Activated T-cell treated with anti-CD3 and anti-CD28 coated beads, Interleukin-2, amount 50 U/mL, for 4 hours (primary cell): ENCODE data around the gene VSIG10L. TPM values are rescaled to one million over a fixed set of nuclear protein-coding genes. Genes with fewer than 3 reads are reported as not detected.

Source experiments
- ATAC-seq, 2 donors: fragments of 200-7000 bp; cut with Tn5 transposase; one replicate each; pipeline ENCODE4 v1.10.0; 2021
- DNase-seq: peaks from one replicate; pipeline ENCODE4 v3.0.0-alpha.2; 2020
- H3K27me3 Mint-ChIP-seq: one replicate; pipeline ENCODE4 v1.8.0; 2021; ENCODE audit warnings: low read depth, mixed read lengths
- H3K36me3 Mint-ChIP-seq: one replicate; pipeline ENCODE4 v1.8.0; 2022; ENCODE audit warnings: mixed read lengths; ENCODE audit not compliant: insufficient read depth
- H3K4me1 Mint-ChIP-seq: one replicate; pipeline ENCODE4 v1.8.0; 2021; ENCODE audit warnings: low read depth, mixed read lengths
- H3K4me3 Mint-ChIP-seq: one replicate; pipeline ENCODE4 v1.8.0; 2021; ENCODE audit warnings: mild to moderate bottlenecking, moderate library complexity, mixed read lengths
- H3K9me3 Mint-ChIP-seq: one replicate; pipeline ENCODE4 v1.8.0; 2021; ENCODE audit warnings: mixed read lengths
- total RNA-seq, 3 donors: library from RNA; stranded (reverse); gene quantifications; one replicate each; pipeline ENCODE4 v1.2.1, GENCODE V29; 2021

Gene VSIG10L
- 1 to 10 TPM; 1.6 to 2.3 (median 1.8) TPM for total RNA-seq

GRCh38 chr19:51341976-51342580 lies at the start of gene VSIG10L:
Gene VSIG10L, minus strand, starts transcription at chr19:51342139. Its CDS starts 15 bp downstream, at chr19:51342124.
- ATAC-seq (no peak), DNase-seq (no peak)
- Mint-ChIP-seq H3K27me3 (no peaks in the 10 kb centered on the region), H3K4me3 (peak within 1 kb of the TSS; percentile 69), H3K36me3 (peaks cover 12% of the 10 kb centered on the region), H3K4me1 (peaks cover 22% of the 10 kb centered on the region), H3K9me3 (no peaks in the 10 kb centered on the region)

- H3K4me3 Mint-ChIP-seq: no peak overlapping the region
Measured at GRCh38 chr19:51391073-51391611, 49.2 kb upstream of the VSIG10L start.

GRCh38 chr19:51389143-51389542 lies 47.2 kb upstream of the VSIG10L start:
- Mint-ChIP-seq H3K9me3 (no peaks in the 10 kb centered on the region), H3K4me1 (peaks cover 22% of the 10 kb centered on the region), H3K27me3 (no peaks in the 10 kb centered on the region), H3K4me3 (no peak overlapping the region), H3K36me3 (no peaks in the 10 kb centered on the region)
- DNase-seq (no peak), ATAC-seq (no peak)

More at GRCh38 chr19:51391073-51391611, 49.2 kb upstream of the VSIG10L start:
- Mint-ChIP-seq H3K36me3 (no peaks in the 10 kb centered on the region), H3K9me3 (no peaks in the 10 kb centered on the region), H3K27me3 (no peaks in the 10 kb centered on the region), H3K4me1 (peaks cover 36% of the 10 kb centered on the region)
- ATAC-seq (no peak), DNase-seq (no peak)

DNA sequence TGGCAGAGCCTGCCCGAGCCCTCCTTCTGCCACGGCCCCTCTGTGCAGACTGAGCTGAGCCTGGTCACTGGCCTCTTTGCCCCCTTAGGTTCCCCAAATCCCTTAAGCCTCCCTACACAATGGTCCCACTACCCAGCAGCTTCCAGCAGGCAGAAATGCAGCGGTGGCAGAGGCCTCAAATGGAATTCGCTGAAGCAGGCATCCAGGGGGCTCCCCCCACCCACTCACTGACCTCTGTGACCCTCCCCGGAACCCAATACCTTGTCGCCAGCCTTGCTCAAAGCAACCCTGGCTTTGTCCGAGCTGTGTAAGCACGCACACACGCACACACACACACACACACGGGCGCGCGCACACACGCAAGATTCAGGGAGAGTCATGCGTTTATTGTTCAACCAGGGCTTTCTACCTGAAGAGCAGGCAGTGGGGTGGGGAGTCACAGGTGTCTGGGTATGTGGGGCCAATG lies 46.0 kb upstream of the VSIG10L start, which contains the start of gene LIM2:
Gene LIM2 (minus strand): TSS at position 51 of the 466 bp plus-strand sequence. CDS start 531 bp downstream, outside the sequence.
- DNase-seq (no peak), ATAC-seq (no peak)
- peaks cover 16% of the 10 kb centered on the region for H3K4me1 Mint-ChIP-seq
- H3K9me3 Mint-ChIP-seq: no peaks in the 10 kb centered on the region
- H3K27me3 Mint-ChIP-seq: no peaks in the 10 kb centered on the region
- H3K36me3 Mint-ChIP-seq: no peaks in the 10 kb centered on the region
- peak within 1 kb of the TSS; percentile 62 for H3K4me3 Mint-ChIP-seq

- DNase-seq (no peak), ATAC-seq (no peak)
- Mint-ChIP-seq H3K27me3 (no peaks in the 10 kb centered on the region), H3K4me1 (peaks cover 12% of the 10 kb centered on the region), H3K4me3 (peak overlapping the region; percentile 59), H3K9me3 (no peaks in the 10 kb centered on the region), H3K36me3 (no peaks in the 10 kb centered on the region)
Measured at GRCh38 chr19:51386882-51387520, 45.1 kb upstream of the VSIG10L start.

DNA sequence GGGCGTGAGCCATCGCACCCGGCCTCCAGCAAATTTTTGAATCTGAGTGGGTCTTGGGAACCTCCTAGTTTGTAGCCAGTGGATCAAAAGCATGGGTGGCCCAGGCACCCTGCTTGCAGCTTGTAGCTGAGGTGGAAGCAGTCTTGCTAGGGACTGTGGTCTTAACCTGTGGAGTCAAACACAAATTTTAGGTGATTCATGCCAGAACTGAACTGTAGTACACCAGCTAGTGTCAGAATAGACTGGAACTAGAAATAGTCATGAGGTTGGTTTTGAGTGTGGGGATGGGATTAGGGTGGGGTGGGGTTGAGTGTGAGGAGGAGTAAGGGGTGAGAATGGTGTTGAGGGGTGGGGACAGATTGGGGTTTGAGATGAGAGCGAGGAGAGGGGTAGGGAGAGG lies 40.1 kb upstream of the VSIG10L start:
- H3K27me3 Mint-ChIP-seq: no peaks in the 10 kb centered on the region
- no peaks in the 10 kb centered on the region for H3K9me3 Mint-ChIP-seq
- no peak overlapping the region for H3K4me3 Mint-ChIP-seq
- DNase-seq (no peak), ATAC-seq (no peak)
- peaks cover 4% of the 10 kb centered on the region for H3K4me1 Mint-ChIP-seq
- no peaks in the 10 kb centered on the region for H3K36me3 Mint-ChIP-seq

- no peak for DNase-seq
- no peaks in the 10 kb centered on the region for H3K27me3 Mint-ChIP-seq
- peaks cover 18% of the 10 kb centered on the region for H3K4me1 Mint-ChIP-seq
- H3K36me3 Mint-ChIP-seq: no peaks in the 10 kb centered on the region
- no peak for ATAC-seq
- no peak overlapping the region for H3K4me3 Mint-ChIP-seq
- no peaks in the 10 kb centered on the region for H3K9me3 Mint-ChIP-seq
Measured at GRCh38 chr19:51380379-51380778, 38.4 kb upstream of the VSIG10L start.

GRCh38 chr19:51377422-51377821 lies 35.5 kb upstream of the VSIG10L start:
- ATAC-seq (no peak), DNase-seq (no peak)
- H3K36me3 Mint-ChIP-seq: no peaks in the 10 kb centered on the region
- H3K4me1 Mint-ChIP-seq: peaks cover 48% of the 10 kb centered on the region
- no peak overlapping the region for H3K4me3 Mint-ChIP-seq
- no peaks in the 10 kb centered on the region for H3K9me3 Mint-ChIP-seq
- no peaks in the 10 kb centered on the region for H3K27me3 Mint-ChIP-seq

- Mint-ChIP-seq H3K36me3 (no peaks in the 10 kb centered on the region), H3K4me1 (peaks cover 65% of the 10 kb centered on the region), H3K27me3 (no peaks in the 10 kb centered on the region), H3K9me3 (no peaks in the 10 kb centered on the region), H3K4me3 (peak overlapping the region; percentile 48)
- DNase-seq (no peak), ATAC-seq (no peak)
Measured at GRCh38 chr19:51375504-51376221, 33.7 kb upstream of the VSIG10L start.

DNA sequence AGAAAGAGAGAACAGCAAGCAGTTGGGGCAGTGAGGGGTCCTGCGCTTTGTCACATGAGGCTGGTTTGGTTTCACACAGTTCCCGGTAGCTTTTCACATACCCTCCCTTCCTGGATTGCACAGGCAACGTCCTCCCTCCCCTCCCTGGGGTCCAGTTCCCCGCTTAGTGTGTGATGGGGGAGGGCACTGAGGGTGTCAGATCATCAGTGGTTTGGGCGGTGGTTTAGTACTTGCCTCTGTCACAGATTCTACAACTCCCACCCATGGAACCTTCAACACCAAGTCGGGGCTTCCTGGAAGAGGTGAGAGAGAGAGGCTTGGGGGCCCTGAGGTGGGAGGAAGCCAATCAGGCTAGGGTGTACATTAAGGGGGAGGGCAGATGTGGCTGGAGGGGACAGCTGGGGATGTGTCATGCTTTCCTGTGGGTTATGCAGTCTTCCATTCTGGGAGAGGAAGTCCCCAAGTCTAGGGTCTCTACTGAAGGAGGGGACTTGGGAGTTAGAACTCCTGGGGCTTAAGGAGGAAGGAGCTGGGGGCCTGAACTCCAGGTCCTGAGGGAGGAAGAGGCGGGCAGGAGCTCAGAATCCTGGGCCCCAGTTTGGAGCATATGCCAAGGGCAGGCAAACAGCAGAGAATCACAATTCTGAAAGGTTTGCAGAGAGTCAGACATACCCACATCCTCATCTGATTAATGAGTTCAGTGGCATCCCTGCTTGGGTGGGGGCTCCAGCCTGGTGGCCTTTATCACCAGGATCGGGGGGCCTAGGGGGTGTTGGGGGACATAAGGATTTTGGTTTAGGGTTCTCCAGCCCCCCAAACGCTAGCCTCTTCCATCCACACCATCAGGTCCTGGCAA lies 30.9 kb upstream of the VSIG10L start, which contains the start of gene NKG7:
Gene NKG7 (minus strand): TSS at position 6 of the 856 bp plus-strand sequence. CDS start 119 bp downstream, outside the sequence.
- H3K36me3 Mint-ChIP-seq: no peaks in the 10 kb centered on the region
- ATAC-seq: peak; percentile 81 to 82
- peak within 1 kb of the TSS; percentile 98 for H3K4me3 Mint-ChIP-seq

DNA sequence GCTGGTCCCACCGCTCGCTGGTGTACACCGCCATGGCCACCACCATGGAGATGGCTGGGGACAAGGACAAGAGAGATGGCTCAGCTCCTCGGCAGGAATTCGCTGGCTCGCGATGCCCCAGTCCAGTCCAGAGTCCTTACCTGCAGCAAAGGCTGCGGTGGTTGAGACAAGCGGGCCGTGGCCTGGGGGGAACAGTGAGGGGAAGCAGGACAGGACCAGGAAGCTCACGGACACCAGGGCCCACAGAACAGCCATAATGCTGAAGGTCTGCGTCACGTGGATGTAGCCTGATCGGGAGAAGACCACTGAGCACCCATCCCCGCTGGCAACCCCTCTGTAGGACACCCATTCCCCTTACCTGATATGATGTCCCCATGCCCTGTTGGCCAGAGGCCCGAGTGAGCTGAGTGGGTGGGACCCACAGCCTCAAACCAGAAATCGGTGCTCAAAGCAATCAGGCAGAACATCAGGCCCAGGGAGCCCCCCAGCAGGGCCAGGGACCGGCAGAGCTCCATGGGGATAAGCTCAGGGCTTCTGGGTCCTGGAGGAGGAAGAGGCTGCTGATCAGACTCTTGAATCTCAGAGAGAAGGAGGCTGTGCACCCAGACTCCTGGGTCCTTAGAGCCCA lies 30.2 kb upstream of the VSIG10L start:
- peaks cover 79% of the 10 kb centered on the region for H3K4me1 Mint-ChIP-seq
- no peak for ATAC-seq

More for the DNA sequence above, 30.9 kb upstream of the VSIG10L start, which contains the start of gene NKG7:
- Mint-ChIP-seq H3K9me3 (no peaks in the 10 kb centered on the region), H3K27me3 (no peaks in the 10 kb centered on the region), H3K4me1 (peaks cover 75% of the 10 kb centered on the region)
- DNase-seq: peak; percentile 69

DNA sequence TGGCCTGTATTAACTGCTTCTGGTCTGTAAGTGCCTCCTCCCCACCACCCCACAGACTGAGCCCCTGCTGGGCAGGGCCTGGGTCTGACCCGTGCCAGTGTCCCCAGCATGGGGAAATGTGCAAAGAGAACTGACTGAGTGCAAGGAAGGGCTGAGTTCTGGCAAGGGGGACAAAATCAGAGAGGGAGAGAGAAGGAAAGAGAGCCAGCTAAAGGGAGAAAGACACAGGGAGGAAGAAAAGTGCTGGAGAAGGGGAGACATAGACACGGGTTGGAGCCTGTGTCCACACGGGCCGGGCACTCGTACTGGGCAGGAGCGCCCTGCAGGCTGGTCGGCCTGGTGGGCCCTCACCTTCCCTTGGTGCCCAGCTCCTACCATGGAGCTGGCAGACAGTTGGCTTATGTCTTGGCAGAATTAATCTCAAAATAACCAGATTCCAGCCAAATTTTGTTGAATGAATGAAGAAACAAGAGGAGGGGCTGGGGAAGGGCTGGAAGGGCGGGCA lies 29.3 kb upstream of the VSIG10L start:
- DNase-seq (no peak), ATAC-seq (no peak)
- Mint-ChIP-seq H3K4me1 (peaks cover 78% of the 10 kb centered on the region), H3K4me3 (peak overlapping the region; percentile 98), H3K27me3 (no peaks in the 10 kb centered on the region), H3K9me3 (no peaks in the 10 kb centered on the region), H3K36me3 (no peaks in the 10 kb centered on the region)

More for the DNA sequence above, 30.2 kb upstream of the VSIG10L start:
- H3K9me3 Mint-ChIP-seq: no peaks in the 10 kb centered on the region
- H3K4me3 Mint-ChIP-seq: peak overlapping the region; percentile 98
- DNase-seq: no peak
- H3K27me3 Mint-ChIP-seq: no peaks in the 10 kb centered on the region
- no peaks in the 10 kb centered on the region for H3K36me3 Mint-ChIP-seq

GRCh38 chr19:51370230-51370629 lies 28.3 kb upstream of the VSIG10L start:
- ATAC-seq (no peak), DNase-seq (no peak)
- Mint-ChIP-seq H3K9me3 (no peaks in the 10 kb centered on the region), H3K4me1 (peaks cover 74% of the 10 kb centered on the region), H3K36me3 (no peaks in the 10 kb centered on the region), H3K4me3 (peak overlapping the region; percentile 98), H3K27me3 (no peaks in the 10 kb centered on the region)
